Measurements from ENCODE around the gene MTREX. TPM values are rescaled to one million over a fixed set of nuclear protein-coding genes. Genes with fewer than 3 reads are reported as not detected.

Gene MTREX
- total RNA-seq, 1 donor from 2014 or later = 78.7 TPM

DNA sequence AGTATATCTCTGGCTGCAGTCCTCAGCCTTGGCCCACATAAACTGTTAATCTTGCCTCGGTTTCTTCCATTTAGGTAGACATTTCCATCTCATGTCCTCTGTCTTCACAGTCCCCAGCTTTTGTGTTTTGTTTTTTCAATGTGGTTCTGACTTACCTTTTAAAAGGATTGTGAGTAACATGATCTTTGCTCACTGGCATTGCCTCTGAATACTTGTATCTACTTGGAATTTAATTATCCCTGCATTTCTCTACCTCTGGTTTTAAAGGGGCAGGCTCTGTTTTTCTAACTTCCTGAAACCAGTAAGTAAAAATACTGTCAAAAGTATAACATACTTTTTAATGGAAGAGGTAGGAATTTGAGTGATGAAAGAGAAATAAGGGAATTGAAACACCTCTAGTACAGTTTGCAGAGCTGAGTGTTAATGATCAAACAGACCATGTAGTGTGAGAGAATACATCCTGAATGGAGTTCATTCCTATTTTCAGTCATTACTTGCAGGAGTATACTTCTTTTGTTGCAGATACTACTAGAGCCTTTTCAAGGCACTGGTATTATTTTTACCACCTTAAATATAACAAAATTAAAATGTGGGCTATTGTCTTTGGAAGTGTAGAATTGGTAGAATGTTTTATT lies 62.6 kb downstream of the MTREX start:
- peak overlapping the region; percentile 26 for H3K27ac Mint-ChIP-seq
- H3K27me3 Mint-ChIP-seq (ENCODE audit: low read depth) = no peaks in the 10 kb centered on the region
- H3K36me3 Mint-ChIP-seq = peaks cover 57% of the 10 kb centered on the region
- DNase-seq (ENCODE audit: low spot score in 2 of 2, unreplicated experiment in 2 of 2) = no peak
- peaks cover 20% of the 10 kb centered on the region for H3K9me3 Mint-ChIP-seq
- H3K4me1 Mint-ChIP-seq = no peaks in the 10 kb centered on the region
- H3K4me3 Mint-ChIP-seq = no peak overlapping the region
- TF ChIP-seq, protein P1, sequence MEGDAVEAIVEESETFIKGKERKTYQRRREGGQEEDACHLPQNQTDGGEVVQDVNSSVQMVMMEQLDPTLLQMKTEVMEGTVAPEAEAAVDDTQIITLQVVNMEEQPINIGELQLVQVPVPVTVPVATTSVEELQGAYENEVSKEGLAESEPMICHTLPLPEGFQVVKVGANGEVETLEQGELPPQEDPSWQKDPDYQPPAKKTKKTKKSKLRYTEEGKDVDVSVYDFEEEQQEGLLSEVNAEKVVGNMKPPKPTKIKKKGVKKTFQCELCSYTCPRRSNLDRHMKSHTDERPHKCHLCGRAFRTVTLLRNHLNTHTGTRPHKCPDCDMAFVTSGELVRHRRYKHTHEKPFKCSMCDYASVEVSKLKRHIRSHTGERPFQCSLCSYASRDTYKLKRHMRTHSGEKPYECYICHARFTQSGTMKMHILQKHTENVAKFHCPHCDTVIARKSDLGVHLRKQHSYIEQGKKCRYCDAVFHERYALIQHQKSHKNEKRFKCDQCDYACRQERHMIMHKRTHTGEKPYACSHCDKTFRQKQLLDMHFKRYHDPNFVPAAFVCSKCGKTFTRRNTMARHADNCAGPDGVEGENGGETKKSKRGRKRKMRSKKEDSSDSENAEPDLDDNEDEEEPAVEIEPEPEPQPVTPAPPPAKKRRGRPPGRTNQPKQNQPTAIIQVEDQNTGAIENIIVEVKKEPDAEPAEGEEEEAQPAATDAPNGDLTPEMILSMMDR (IDR thresholded peaks at IDR 0.05; ENCODE audit: unreplicated experiment) = no peak

DNA sequence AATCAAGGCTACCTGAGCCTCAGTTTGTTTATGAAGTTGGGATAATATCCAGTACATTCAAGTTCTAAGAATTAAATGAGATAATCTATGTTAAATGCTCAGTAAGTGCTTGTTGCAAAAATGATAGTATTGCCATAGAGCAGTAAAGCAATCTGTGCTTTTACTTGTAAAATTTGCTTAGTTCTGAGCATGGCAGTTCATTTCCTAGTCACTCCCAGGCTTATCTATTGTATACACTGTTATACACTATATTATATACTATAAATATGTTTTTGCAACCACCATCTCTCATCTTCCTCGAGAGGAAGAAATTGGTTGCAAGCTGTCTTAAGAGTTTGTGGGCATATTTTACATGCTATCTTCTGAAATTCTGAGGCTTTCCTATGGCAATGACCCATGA lies 63.4 kb downstream of the MTREX start:
- TF ChIP-seq, protein P1 (IDR thresholded peaks at IDR 0.05; ENCODE audit: unreplicated experiment) = no peak
- Mint-ChIP-seq H3K4me3 (no peak overlapping the region), H3K27ac (no peak overlapping the region), H3K4me1 (no peaks in the 10 kb centered on the region), H3K9me3 (peaks cover 28% of the 10 kb centered on the region), H3K36me3 (peaks cover 63% of the 10 kb centered on the region), H3K27me3 (ENCODE audit: low read depth) (no peaks in the 10 kb centered on the region)
- DNase-seq (ENCODE audit: low spot score in 2 of 2, unreplicated experiment in 2 of 2) = no peak

DNA sequence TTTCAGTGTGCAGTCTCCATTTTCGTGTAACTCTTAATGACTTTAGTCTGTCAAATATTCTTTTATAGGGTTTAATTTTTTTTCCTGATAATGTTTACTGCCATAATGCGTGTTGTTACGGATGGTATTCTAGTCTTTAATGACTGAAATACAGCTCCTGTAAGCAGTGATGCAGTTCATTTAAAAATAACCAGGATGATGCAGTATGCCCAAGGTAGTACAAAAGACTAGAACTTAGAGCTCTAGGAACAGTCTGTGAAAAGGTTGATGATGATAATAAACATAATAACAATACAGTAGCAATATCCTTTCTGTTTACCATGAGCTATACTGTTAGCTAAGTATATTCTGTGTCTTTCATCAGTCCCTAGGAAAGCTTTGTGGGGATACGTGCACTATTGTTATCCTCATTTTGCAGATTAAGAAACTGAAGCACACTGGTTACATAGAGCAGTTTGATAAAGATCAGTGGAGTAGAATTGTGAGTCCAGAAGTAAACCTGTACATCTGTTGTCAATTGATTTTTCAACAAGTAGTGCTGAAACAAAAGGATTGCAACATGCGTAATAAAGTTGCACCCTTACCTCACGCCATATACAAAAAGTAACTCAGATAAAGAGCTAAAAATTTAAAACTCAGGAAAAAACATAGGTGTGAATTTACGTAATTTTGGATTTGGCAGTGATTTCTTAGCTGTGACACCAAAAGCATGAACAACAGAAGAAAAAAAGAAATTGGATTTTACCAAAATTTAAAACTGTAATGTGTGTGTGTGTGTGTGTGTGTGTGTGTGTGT lies 64.5 kb downstream of the MTREX start:
- no peak overlapping the region for H3K27ac Mint-ChIP-seq
- TF ChIP-seq, protein P1 (IDR thresholded peaks at IDR 0.05; ENCODE audit: unreplicated experiment) = no peak
- H3K36me3 Mint-ChIP-seq = peaks cover 62% of the 10 kb centered on the region
- H3K9me3 Mint-ChIP-seq = peaks cover 30% of the 10 kb centered on the region
- DNase-seq (ENCODE audit: low spot score in 2 of 2, unreplicated experiment in 2 of 2) = no peak
- no peaks in the 10 kb centered on the region for H3K27me3 Mint-ChIP-seq (ENCODE audit: low read depth)
- no peak overlapping the region for H3K4me3 Mint-ChIP-seq
- no peaks in the 10 kb centered on the region for H3K4me1 Mint-ChIP-seq

DNA sequence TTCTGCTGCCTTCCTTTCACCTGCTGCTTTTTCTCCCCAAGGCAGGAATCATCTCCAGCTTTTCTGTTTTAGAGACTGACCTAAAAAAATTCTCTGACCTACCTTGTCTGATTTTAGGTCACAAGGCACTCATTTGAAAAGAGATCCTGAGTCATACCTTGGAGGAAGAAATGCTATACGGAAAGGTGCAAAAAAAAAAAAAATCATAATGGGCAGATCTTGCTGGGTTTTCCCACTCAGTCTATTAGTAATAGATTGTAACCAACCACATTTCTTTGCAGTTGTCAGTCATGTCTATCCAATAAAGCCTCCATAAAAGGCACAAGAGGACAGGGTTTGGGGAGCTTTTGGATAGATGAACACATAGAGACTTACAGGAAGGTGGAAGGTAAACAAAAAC lies 70.0 kb downstream of the MTREX start:
- TF ChIP-seq, protein P1 (IDR thresholded peaks at IDR 0.05; ENCODE audit: unreplicated experiment) = no peak
- Mint-ChIP-seq H3K27me3 (ENCODE audit: low read depth) (no peaks in the 10 kb centered on the region), H3K27ac (no peak overlapping the region), H3K4me1 (no peaks in the 10 kb centered on the region), H3K4me3 (no peak overlapping the region), H3K9me3 (peaks cover 19% of the 10 kb centered on the region), H3K36me3 (peaks cover 59% of the 10 kb centered on the region)
- DNase-seq (ENCODE audit: low spot score in 2 of 2, unreplicated experiment in 2 of 2) = no peak

DNA sequence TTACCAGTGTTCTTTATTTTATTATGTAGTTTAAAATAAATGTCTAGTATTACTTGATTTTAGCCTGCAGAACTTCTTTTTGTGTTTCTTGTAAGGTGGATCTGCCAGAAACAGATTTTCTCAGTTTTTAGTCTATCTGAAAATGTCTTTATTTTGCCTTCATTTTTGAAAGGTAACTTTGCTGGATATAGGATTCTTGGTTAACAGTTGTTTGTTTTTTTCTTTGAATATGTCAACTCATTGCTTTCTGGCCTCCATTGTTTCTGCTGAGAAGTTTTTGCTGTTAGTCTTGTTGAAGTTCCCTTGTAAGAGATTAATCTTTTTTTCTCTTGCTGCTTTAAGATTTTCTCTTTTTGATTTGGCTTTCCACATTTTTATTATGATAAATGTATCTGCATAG lies 75.5 kb downstream of the MTREX start:
- Mint-ChIP-seq H3K4me1 (peaks cover 6% of the 10 kb centered on the region), H3K9me3 (peaks cover 14% of the 10 kb centered on the region), H3K4me3 (no peak overlapping the region), H3K27ac (no peak overlapping the region), H3K36me3 (peaks cover 47% of the 10 kb centered on the region), H3K27me3 (ENCODE audit: low read depth) (no peaks in the 10 kb centered on the region)
- no peak for DNase-seq (ENCODE audit: low spot score in 2 of 2, unreplicated experiment in 2 of 2)
- TF ChIP-seq, protein P1 (IDR thresholded peaks at IDR 0.05; ENCODE audit: unreplicated experiment) = no peak
